ENCODE results near the gene EVI5.

- TF ChIP-seq GATA2 (IDR thresholded peaks at IDR 0.05; ENCODE audit: low read depth, low read length) (no peak), GATA3 (IDR thresholded peaks at IDR 0.05; ENCODE audit: low read depth, low read length) (no peak)
These were observed 13.1 kb upstream of the EVI5 start for GRCh38 chr1:92797961-92798360.

Data from SH-SY5Y (cell line).